Measurements from ENCODE around the gene CNTN2. TPM values are rescaled to one million over a fixed set of nuclear protein-coding genes. Genes with fewer than 3 reads are reported as not detected.

Gene CNTN2
- total RNA-seq, 1 experiment from 2014 or later, result not detected

- DNase-seq (ENCODE audit: low read depth), result no peak
These were observed 79.5 kb downstream of the CNTN2 start for GRCh38 chr1:205122489-205122882.

- DNase-seq (ENCODE audit: low read depth), result no peak
These were observed 81.7 kb downstream of the CNTN2 start for GRCh38 chr1:205124726-205125125.

- DNase-seq (ENCODE audit: low read depth), result no peak
These were observed 84.6 kb downstream of the CNTN2 start for GRCh38 chr1:205127646-205128045.

Other genes with a start within 250 kb of the CNTN2 start
- gene NFASC, start 172.3 kb upstream of the CNTN2 start, total RNA-seq (2014; rRNA removed; shearing (Covaris generic)), result 4.8 and 5.8 TPM in 2 replicates
- 0.45 and 2.6 TPM in 2 replicates for gene TMEM81, start 41.2 kb downstream of the CNTN2 start, total RNA-seq (2014; rRNA removed; shearing (Covaris generic))
- gene RBBP5, start 78.8 kb downstream of the CNTN2 start, total RNA-seq (2014; rRNA removed; shearing (Covaris generic)), result 18.8 and 22.6 TPM in 2 replicates
- 5.0 and 6.2 TPM in 2 replicates for gene DSTYK, start 168.5 kb downstream of the CNTN2 start, total RNA-seq (2014; rRNA removed; shearing (Covaris generic))
- gene TMCC2, start 184.7 kb downstream of the CNTN2 start, total RNA-seq (2014; rRNA removed; shearing (Covaris generic)), result 3.2 and 4.8 TPM in 2 replicates

Measured in Daoy (cell line).